ENCODE results near the gene SLC13A3.

DNA sequence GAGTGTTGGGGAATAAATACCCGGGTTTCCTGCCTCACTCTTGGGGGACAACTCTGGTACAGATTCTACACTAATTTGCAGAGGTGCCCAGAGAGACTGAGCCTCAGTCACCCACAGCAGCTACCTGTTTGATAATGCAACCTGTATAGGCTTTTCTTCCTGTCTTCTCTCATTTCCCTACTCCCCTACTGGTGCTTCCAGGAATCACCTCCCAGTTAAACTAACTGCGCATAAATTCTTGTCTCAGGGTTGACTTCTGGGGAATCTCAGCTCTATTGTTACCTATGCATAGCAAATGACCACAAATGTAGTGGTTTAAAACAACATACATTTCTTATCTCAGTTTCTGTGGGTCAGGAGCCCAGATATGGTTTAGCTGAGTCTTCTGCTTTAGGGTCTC is 112.1 kb downstream of the SLC13A3 start:
- no peak for TF ChIP-seq EZH2 (IDR thresholded peaks at IDR 0.05; ENCODE audit: low read depth)
- no peak for TF ChIP-seq CTCF (conservative IDR thresholded peaks at IDR 0.05)

Measured in PC-9 (cell line).